ENCODE measurements around the gene SLC6A18. TPM values are rescaled to one million over a fixed set of nuclear protein-coding genes. Genes with fewer than 3 reads are reported as not detected.

SLC6A18 gene
- total and polyA plus RNA-seq, 2 donors from 2014 or later, result 1.5 TPM; not detected in 1

GRCh38 chr5:1213508-1214162 is 11.5 kb upstream of the SLC6A18 start:
- intact Hi-C loops (cut with DNase I), result no loop called here
- peaks cover 5 to 7% (median 6%) of the 10 kb centered on the region in 3 donors for H3K36me3 ChIP-seq (ENCODE audit: control insufficient read depth in 2 of 3, insufficient read depth in 3 of 3, low read length in 3 of 3)

GRCh38 chr5:1214163-1214935 is 10.8 kb upstream of the SLC6A18 start:
- Histone ChIP-seq H3K9me3 (ENCODE audit: control insufficient read depth in 2 of 3, insufficient read depth in 1 of 3, low read length in 3 of 3) (no peaks in the 10 kb centered on the region), H3K4me1 (ENCODE audit: control insufficient read depth in 2 of 3, insufficient read depth in 2 of 3, low read depth in 1 of 3, low read length in 3 of 3) (peaks cover 0 to 4% (median 4%) of the 10 kb centered on the region in 3 donors), H3K36me3 (ENCODE audit: control insufficient read depth in 2 of 3, insufficient read depth in 3 of 3, low read length in 3 of 3) (peaks cover 5 to 7% (median 6%) of the 10 kb centered on the region in 3 donors), H3K9ac (ENCODE audit: low read length in 3 of 3) (no peak overlapping the region), H3K27me3 (ENCODE audit: control insufficient read depth, insufficient read depth, low read length) (peaks cover 3% of the 10 kb centered on the region), H3K4me3 (ENCODE audit: low read length in 3 of 3) (no peak overlapping the region), H3K27ac (ENCODE audit: low read depth in 2 of 2, low read length in 2 of 2) (no peak overlapping the region)
- intact Hi-C loops (cut with DNase I), result no loop called here
- TF ChIP-seq CTCF (IDR thresholded peaks at IDR 0.05; ENCODE audit: borderline replicate concordance, extremely low read depth, insufficient read depth), result no peak
- DNase-seq (peak in 1 of 5 donors; percentile 72), FAIRE-seq (no peak)

More at GRCh38 chr5:1213508-1214162, 11.5 kb upstream of the SLC6A18 start:
- H3K9me3 ChIP-seq (ENCODE audit: control insufficient read depth in 2 of 3, insufficient read depth in 1 of 3, low read length in 3 of 3), result no peaks in the 10 kb centered on the region
- H3K9ac ChIP-seq (ENCODE audit: low read length in 3 of 3), result no peak overlapping the region
- no peak overlapping the region for H3K4me3 ChIP-seq (ENCODE audit: low read length in 3 of 3)
- DNase-seq, result peak in 1 of 5 donors; percentile 60
- peaks cover 3% of the 10 kb centered on the region for H3K27me3 ChIP-seq (ENCODE audit: control insufficient read depth, insufficient read depth, low read length)
- H3K27ac ChIP-seq (ENCODE audit: low read depth in 2 of 2, low read length in 2 of 2), result no peak overlapping the region
- TF ChIP-seq CTCF (IDR thresholded peaks at IDR 0.05; ENCODE audit: borderline replicate concordance, extremely low read depth, insufficient read depth), result no peak
- H3K4me1 ChIP-seq (ENCODE audit: control insufficient read depth in 2 of 3, insufficient read depth in 2 of 3, low read depth in 1 of 3, low read length in 3 of 3), result peaks cover 0 to 4% (median 4%) of the 10 kb centered on the region in 3 donors
- FAIRE-seq, result no peak

GRCh38 chr5:1214936-1215220 is 10.3 kb upstream of the SLC6A18 start:
- peaks cover 0 to 4% (median 0%) of the 10 kb centered on the region in 3 donors for H3K4me1 ChIP-seq (ENCODE audit: control insufficient read depth in 2 of 3, insufficient read depth in 2 of 3, low read depth in 1 of 3, low read length in 3 of 3)
- H3K4me3 ChIP-seq (ENCODE audit: low read length in 3 of 3), result no peak overlapping the region
- H3K27ac ChIP-seq (ENCODE audit: low read depth in 2 of 2, low read length in 2 of 2), result no peak overlapping the region
- no peak overlapping the region for H3K9ac ChIP-seq (ENCODE audit: low read length in 3 of 3)
- H3K27me3 ChIP-seq (ENCODE audit: control insufficient read depth, insufficient read depth, low read length), result peaks cover 3% of the 10 kb centered on the region
- no peak for TF ChIP-seq CTCF (IDR thresholded peaks at IDR 0.05; ENCODE audit: borderline replicate concordance, extremely low read depth, insufficient read depth)
- no peak for FAIRE-seq
- H3K36me3 ChIP-seq (ENCODE audit: control insufficient read depth in 2 of 3, insufficient read depth in 3 of 3, low read length in 3 of 3), result peaks cover 5 to 7% (median 6%) of the 10 kb centered on the region in 3 donors
- no peak for DNase-seq
- intact Hi-C loops (cut with DNase I), result no loop called here
- no peaks in the 10 kb centered on the region for H3K9me3 ChIP-seq (ENCODE audit: control insufficient read depth in 2 of 3, insufficient read depth in 1 of 3, low read length in 3 of 3)

Data from kidney (tissue), 14 donors.